HepG2 (cell line): ENCODE measurements around the gene CCDC142. TPM values are rescaled to one million over a fixed set of nuclear protein-coding genes. Genes with fewer than 3 reads are reported as not detected.

Experiments used
- CBX5 ChIP-seq: sonication (generic); formaldehyde crosslinking; IDR thresholded peaks from 2 replicates; pipeline ENCODE4 v1.4.0; 2020; ENCODE audit warnings: missing genetic modification reagents, borderline replicate concordance
- KDM1A ChIP-seq: IDR thresholded peaks from 2 replicates; pipeline ENCODE4 v1.6.1; 2016; ENCODE audit warnings: missing compliant biosample characterization
- MAFK ChIP-seq, 2 experiments: IDR thresholded peaks in 1 of 2; conservative IDR thresholded peaks in 1 of 2; 2 replicates each; pipeline ENCODE4 v1.6.1; 2011; ENCODE audit warnings: improper control_type of control experiment in 2 of 2, low read length in 2 of 2
- NFRKB ChIP-seq: fragments of 450-650 bp; IDR thresholded peaks from 2 replicates; pipeline ENCODE4 v1.6.1; 2017
- PCBP2 ChIP-seq: fragments of 200-400 bp; formaldehyde crosslinking; optimal IDR thresholded peaks from 2 replicates; pipeline ENCODE3; 2018; ENCODE audit warnings: low read length, low read depth; ENCODE audit not compliant: poor library complexity, severe bottlenecking
- RBAK ChIP-seq: sonication (generic); formaldehyde crosslinking; IDR thresholded peaks from 2 replicates; pipeline ENCODE4 v1.5.1; 2020; ENCODE audit warnings: mild to moderate bottlenecking, missing genetic modification reagents
- TCF7 ChIP-seq: sonication (generic); IDR thresholded peaks from 2 replicates; pipeline ENCODE4 v1.6.1; 2016; ENCODE audit warnings: antibody characterized with exemption, low read depth
- XBP1 ChIP-seq: sonication (generic); formaldehyde crosslinking; IDR thresholded peaks from 2 replicates; pipeline ENCODE4 v1.5.0; 2020; ENCODE audit warnings: missing genetic modification reagents
- ZNF567 ChIP-seq: sonication (generic); formaldehyde crosslinking; IDR thresholded peaks from 2 replicates; pipeline ENCODE4 v1.8.1; 2023; ENCODE audit warnings: mild to moderate bottlenecking, missing genetic modification reagents, borderline replicate concordance
- polyA plus RNA-seq, 8 experiments: library from polyadenylated mRNA; depleted of rRNA in 3 of 8; stranded (reverse) in 7 of 8; unstranded in 1 of 8; fragments of >200 nt; fragmentation: Illumina TruSeq in 4 of 8; extraction: Trizol in 4 of 8; gene quantifications; 2 replicates each; pipeline versions ENCODE4 v1.2.1 to v1.2.3, GENCODE V29; 2011 to 2016; ENCODE audit warnings: low read depth in 4 of 8, missing spikeins in 1 of 8, mixed read lengths in 1 of 8; ENCODE audit not compliant: insufficient read depth in 1 of 8
- total RNA-seq, 5 experiments: library from RNA; depleted of rRNA; stranded (reverse); fragments of >200 nt; fragmentation: Illumina TruSeq; extraction: Trizol; gene quantifications; 2 replicates each; pipeline ENCODE4 v1.2.3, GENCODE V29; 2016; ENCODE audit warnings: low read depth in 1 of 5
- TF ChIP-seq, protein P1 (sequence below): sonication (generic); formaldehyde crosslinking; IDR thresholded peaks from 2 replicates; pipeline ENCODE4 v1.4.0; 2020; ENCODE audit warnings: mild to moderate bottlenecking, missing genetic modification reagents, borderline replicate concordance
- TF ChIP-seq, protein P2 (sequence below): sonication (generic); formaldehyde crosslinking; IDR thresholded peaks from 2 replicates; pipeline ENCODE4 v1.5.1; 2020; ENCODE audit warnings: missing genetic modification reagents, mild to moderate bottlenecking, borderline replicate concordance
- TF ChIP-seq, protein P3 (sequence below): sonication (generic); formaldehyde crosslinking; IDR thresholded peaks from 2 replicates; pipeline ENCODE4 v1.8.0; 2022; ENCODE audit warnings: low read depth, missing genetic modification reagents
- TF ChIP-seq, protein P4 (sequence below): sonication (generic); formaldehyde crosslinking; conservative IDR thresholded peaks from 2 replicates; pipeline ENCODE4 v1.4.0; 2020; ENCODE audit warnings: missing genetic modification reagents
- TF ChIP-seq, protein P5 (sequence below): sonication (generic); formaldehyde crosslinking; IDR thresholded peaks from 2 replicates; pipeline ENCODE4 v1.5.0; 2020; ENCODE audit warnings: missing genetic modification reagents
- TF ChIP-seq, protein P6 (sequence below): IDR thresholded peaks from 2 replicates; pipeline ENCODE4 v1.6.1; 2012; ENCODE audit warnings: low read length, improper control_type of control experiment

Gene CCDC142
- total and polyA plus RNA-seq, 2 of the 13 experiments (the other 11 are each of a cell fraction or from before 2014, with no cell fraction given) = 14.7 to 30.4 TPM

DNA sequence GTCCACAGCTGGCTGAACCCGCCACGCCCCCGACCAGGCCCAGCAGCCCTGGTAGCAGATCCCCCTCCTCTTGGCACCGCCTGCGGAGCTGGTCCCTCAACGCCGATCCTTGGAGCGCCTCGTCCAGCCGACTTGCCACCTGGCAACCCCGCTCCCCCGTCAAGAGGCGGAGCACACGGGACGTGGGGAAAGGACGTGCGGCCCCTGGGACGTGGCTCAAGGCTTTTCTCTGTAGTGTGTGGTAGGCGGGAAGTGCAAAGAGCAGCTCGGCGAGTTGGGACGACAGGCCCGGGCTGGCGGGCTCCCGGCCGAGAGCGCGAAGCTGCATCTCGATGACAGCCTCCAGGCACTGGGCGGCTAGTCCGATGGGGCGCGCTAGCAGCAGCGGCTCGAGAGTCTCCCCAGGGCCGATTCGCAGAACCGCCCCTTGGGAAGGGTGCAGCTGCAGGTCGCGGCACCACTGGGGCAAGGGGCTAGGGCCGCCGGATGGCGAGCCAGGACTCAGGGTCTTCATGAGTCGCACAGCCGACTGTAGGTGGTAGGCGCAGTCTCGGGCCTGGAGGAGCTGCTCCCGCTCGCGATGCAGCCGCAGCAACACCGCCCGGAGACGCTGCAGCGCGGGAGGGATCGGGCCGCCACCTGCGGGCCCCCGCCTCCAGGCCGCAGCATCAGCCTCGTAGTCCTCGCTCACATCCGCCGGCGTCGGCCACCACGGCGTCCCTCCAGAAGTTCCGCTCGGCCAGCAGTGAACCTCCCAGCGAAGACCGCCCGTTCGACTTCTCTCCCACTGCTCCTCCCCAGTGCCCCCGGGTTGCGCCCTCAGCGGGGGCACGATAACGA, 617 bp downstream of the CCDC142 start (continued):
- TF ChIP-seq, protein P1, sequence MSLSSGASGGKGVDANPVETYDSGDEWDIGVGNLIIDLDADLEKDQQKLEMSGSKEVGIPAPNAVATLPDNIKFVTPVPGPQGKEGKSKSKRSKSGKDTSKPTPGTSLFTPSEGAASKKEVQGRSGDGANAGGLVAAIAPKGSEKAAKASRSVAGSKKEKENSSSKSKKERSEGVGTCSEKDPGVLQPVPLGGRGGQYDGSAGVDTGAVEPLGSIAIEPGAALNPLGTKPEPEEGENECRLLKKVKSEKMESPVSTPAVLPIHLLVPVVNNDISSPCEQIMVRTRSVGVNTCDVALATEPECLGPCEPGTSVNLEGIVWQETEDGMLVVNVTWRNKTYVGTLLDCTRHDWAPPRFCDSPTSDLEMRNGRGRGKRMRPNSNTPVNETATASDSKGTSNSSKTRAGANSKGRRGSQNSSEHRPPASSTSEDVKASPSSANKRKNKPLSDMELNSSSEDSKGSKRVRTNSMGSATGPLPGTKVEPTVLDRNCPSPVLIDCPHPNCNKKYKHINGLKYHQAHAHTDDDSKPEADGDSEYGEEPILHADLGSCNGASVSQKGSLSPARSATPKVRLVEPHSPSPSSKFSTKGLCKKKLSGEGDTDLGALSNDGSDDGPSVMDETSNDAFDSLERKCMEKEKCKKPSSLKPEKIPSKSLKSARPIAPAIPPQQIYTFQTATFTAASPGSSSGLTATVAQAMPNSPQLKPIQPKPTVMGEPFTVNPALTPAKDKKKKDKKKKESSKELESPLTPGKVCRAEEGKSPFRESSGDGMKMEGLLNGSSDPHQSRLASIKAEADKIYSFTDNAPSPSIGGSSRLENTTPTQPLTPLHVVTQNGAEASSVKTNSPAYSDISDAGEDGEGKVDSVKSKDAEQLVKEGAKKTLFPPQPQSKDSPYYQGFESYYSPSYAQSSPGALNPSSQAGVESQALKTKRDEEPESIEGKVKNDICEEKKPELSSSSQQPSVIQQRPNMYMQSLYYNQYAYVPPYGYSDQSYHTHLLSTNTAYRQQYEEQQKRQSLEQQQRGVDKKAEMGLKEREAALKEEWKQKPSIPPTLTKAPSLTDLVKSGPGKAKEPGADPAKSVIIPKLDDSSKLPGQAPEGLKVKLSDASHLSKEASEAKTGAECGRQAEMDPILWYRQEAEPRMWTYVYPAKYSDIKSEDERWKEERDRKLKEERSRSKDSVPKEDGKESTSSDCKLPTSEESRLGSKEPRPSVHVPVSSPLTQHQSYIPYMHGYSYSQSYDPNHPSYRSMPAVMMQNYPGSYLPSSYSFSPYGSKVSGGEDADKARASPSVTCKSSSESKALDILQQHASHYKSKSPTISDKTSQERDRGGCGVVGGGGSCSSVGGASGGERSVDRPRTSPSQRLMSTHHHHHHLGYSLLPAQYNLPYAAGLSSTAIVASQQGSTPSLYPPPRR = no peak; the same call in 1 of the 2 replicates
- TF ChIP-seq CBX5 (CRISPR knock-in tag) (no peak), ZNF567 (no peak; the same call in 1 of the 2 replicates), KDM1A (no peak; the same call in 1 of the 2 replicates), XBP1 (CRISPR knock-in tag) (no peak), TCF7 (no peak), NFRKB (no peak), MAFK (conservative IDR thresholded peaks at IDR 0.05 in 1 of 2, IDR thresholded peaks at IDR 0.05 in 1 of 2; ENCODE audit: low read length in 2 of 2) (no peak), RBAK (CRISPR knock-in tag) (no peak), PCBP2 (no peak)
- TF ChIP-seq, protein P2, sequence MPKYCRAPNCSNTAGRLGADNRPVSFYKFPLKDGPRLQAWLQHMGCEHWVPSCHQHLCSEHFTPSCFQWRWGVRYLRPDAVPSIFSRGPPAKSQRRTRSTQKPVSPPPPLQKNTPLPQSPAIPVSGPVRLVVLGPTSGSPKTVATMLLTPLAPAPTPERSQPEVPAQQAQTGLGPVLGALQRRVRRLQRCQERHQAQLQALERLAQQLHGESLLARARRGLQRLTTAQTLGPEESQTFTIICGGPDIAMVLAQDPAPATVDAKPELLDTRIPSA (CRISPR knock-in tag) = no peak; the same call in none of the 2 replicates
- TF ChIP-seq, protein P3, sequence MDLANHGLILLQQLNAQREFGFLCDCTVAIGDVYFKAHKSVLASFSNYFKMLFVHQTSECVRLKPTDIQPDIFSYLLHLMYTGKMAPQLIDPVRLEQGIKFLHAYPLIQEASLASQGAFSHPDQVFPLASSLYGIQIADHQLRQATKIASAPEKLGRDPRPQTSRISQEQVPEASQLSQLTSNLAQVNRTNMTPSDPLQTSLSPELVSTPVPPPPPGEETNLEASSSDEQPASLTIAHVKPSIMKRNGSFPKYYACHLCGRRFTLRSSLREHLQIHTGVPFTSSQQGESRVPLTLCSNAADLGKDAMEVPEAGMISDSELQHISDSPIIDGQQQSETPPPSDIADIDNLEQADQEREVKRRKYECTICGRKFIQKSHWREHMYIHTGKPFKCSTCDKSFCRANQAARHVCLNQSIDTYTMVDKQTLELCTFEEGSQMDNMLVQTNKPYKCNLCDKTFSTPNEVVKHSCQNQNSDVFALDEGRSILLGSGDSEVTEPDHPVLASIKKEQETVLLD (CRISPR knock-in tag) = no peak
- TF ChIP-seq, protein P4, sequence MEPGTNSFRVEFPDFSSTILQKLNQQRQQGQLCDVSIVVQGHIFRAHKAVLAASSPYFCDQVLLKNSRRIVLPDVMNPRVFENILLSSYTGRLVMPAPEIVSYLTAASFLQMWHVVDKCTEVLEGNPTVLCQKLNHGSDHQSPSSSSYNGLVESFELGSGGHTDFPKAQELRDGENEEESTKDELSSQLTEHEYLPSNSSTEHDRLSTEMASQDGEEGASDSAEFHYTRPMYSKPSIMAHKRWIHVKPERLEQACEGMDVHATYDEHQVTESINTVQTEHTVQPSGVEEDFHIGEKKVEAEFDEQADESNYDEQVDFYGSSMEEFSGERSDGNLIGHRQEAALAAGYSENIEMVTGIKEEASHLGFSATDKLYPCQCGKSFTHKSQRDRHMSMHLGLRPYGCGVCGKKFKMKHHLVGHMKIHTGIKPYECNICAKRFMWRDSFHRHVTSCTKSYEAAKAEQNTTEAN = no peak
- TF ChIP-seq, protein P5, sequence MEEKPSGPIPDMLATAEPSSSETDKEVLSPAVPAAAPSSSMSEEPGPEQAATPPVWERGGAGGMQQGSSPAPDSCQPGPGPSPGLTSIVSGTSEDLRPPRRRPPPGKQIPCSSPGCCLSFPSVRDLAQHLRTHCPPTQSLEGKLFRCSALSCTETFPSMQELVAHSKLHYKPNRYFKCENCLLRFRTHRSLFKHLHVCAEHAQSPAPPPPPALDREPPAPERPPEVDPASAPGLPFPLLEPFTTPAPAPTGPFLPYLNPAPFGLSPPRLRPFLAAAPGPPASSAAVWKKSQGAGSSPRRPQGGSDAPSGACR (CRISPR knock-in tag) = peak; percentile 99
- TF ChIP-seq, protein P6, sequence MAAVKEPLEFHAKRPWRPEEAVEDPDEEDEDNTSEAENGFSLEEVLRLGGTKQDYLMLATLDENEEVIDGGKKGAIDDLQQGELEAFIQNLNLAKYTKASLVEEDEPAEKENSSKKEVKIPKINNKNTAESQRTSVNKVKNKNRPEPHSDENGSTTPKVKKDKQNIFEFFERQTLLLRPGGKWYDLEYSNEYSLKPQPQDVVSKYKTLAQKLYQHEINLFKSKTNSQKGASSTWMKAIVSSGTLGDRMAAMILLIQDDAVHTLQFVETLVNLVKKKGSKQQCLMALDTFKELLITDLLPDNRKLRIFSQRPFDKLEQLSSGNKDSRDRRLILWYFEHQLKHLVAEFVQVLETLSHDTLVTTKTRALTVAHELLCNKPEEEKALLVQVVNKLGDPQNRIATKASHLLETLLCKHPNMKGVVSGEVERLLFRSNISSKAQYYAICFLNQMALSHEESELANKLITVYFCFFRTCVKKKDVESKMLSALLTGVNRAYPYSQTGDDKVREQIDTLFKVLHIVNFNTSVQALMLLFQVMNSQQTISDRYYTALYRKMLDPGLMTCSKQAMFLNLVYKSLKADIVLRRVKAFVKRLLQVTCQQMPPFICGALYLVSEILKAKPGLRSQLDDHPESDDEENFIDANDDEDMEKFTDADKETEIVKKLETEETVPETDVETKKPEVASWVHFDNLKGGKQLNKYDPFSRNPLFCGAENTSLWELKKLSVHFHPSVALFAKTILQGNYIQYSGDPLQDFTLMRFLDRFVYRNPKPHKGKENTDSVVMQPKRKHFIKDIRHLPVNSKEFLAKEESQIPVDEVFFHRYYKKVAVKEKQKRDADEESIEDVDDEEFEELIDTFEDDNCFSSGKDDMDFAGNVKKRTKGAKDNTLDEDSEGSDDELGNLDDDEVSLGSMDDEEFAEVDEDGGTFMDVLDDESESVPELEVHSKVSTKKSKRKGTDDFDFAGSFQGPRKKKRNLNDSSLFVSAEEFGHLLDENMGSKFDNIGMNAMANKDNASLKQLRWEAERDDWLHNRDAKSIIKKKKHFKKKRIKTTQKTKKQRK = no peak
